Upper lobe of left lung (tissue), 6 donors: ENCODE data around the gene GPR17. TPM values are rescaled to one million over a fixed set of nuclear protein-coding genes. Genes with fewer than 3 reads are reported as not detected.

Source experiments
- ATAC-seq, 2 donors: fragments of 200-7000 bp; cut with Tn5 transposase; one replicate each; pipeline ENCODE4 v1.9.1; 2022; ENCODE audit warnings: mild to moderate bottlenecking in 2 of 2, moderate library complexity in 2 of 2; ENCODE audit not compliant: low FRiP score in 2 of 2
- DNase-seq, 2 donors: peaks; one replicate each; pipeline ENCODE4 v3.0.0-alpha.2; 2019 to 2020
- H3K27ac ChIP-seq, 4 donors: fragments of 200-600 bp; sonication (generic); one replicate each; pipeline ENCODE4 v1.5.1; 2016 to 2019
- H3K27me3 ChIP-seq, 4 donors: fragments of 200-600 bp; sonication (generic); one replicate each; pipeline ENCODE4 v1.5.1; 2017 to 2019
- H3K36me3 ChIP-seq, 4 donors: fragments of 200-600 bp; sonication (generic); one replicate each; pipeline ENCODE4 v1.5.1; 2016 to 2019
- H3K4me1 ChIP-seq, 4 donors: fragments of 200-600 bp; sonication (generic); one replicate each; pipeline ENCODE4 v1.5.1; 2018 to 2019
- H3K4me3 ChIP-seq, 4 donors: fragments of 200-600 bp; sonication (generic); one replicate each; pipeline ENCODE4 v1.5.1; 2017 to 2019; ENCODE audit warnings: mild to moderate bottlenecking in 2 of 4, moderate library complexity in 1 of 4
- H3K9me3 ChIP-seq, 4 donors: fragments of 200-600 bp; sonication (generic); one replicate each; pipeline ENCODE4 v1.5.1; 2018 to 2019
- CTCF ChIP-seq, 6 experiments: fragments of 450-650 bp in 4 of 6; fragments of 200-600 bp in 2 of 6; sonication (generic) in 2 of 6; IDR thresholded peaks; one replicate each; pipeline ENCODE4 v1.5.1; 2016 to 2019; ENCODE audit warnings: antibody characterized with exemption in 6 of 6
- EP300 ChIP-seq, 4 donors: sonication (generic); formaldehyde crosslinking; IDR thresholded peaks; one replicate each; pipeline ENCODE4 v1.5.1; 2017; ENCODE audit warnings: antibody characterized with exemption in 4 of 4, control low read depth in 2 of 4
- POLR2A ChIP-seq, 4 donors: fragments of 450-650 bp; IDR thresholded peaks; one replicate each; pipeline ENCODE4 v1.5.1; 2016 to 2017; ENCODE audit warnings: antibody characterized with exemption in 4 of 4, mild to moderate bottlenecking in 2 of 4
- POLR2AphosphoS5 ChIP-seq, 2 donors: sonication (generic); formaldehyde crosslinking; IDR thresholded peaks; one replicate each; pipeline ENCODE4 v1.5.1; 2017; ENCODE audit warnings: antibody characterized with exemption in 2 of 2
- WGBS, 2 donors: methylation state at CpG; one replicate each; pipeline ENCODE4 v1.1.5; 2017 to 2018; 5-methylcytosine and 5-hydroxymethylcytosine counted together
- total RNA-seq, 6 donors: library from RNA; depleted of rRNA in 4 of 6; stranded (reverse); fragments of >200 nt in 4 of 6; gene quantifications; one replicate each; pipeline versions ENCODE4 v1.1.0 to v1.2.1, GENCODE V29; 2016 to 2021
- donor health status: DM: no; HTN: no; CAD: no; lungs with moderate emphysema.
- donor health status: DM: no; HTN: yes; CAD: no; lungs with severe emphysema.

GPR17 gene
- total RNA-seq, 6 donors from 2014 or later = 0.17 to 0.46 (median 0.24) TPM; not detected in 3

GRCh38 chr2:127598711-127599110 is 47.2 kb upstream of the GPR17 start:
- no peak overlapping the region for H3K27ac ChIP-seq
- DNase-seq = no peak
- 92 to 93% methylated on average over 3 of the region's 3 CpGs for WGBS, 2 donors
- H3K9me3 ChIP-seq = peaks cover 0 to 8% (median 0%) of the 10 kb centered on the region in 4 donors
- no peaks in the 10 kb centered on the region for H3K27me3 ChIP-seq
- ATAC-seq = no peak
- TF ChIP-seq POLR2AphosphoS5 (IDR thresholded peaks at IDR 0.05) (no peak), CTCF (IDR thresholded peaks at IDR 0.05) (no peak), POLR2A (IDR thresholded peaks at IDR 0.05) (no peak), EP300 (IDR thresholded peaks at IDR 0.05) (no peak)
- H3K4me1 ChIP-seq = no peaks in the 10 kb centered on the region
- no peaks in the 10 kb centered on the region for H3K36me3 ChIP-seq
- no peak overlapping the region for H3K4me3 ChIP-seq

- TF ChIP-seq POLR2AphosphoS5 (IDR thresholded peaks at IDR 0.05) (no peak), CTCF (IDR thresholded peaks at IDR 0.05) (no peak), EP300 (IDR thresholded peaks at IDR 0.05) (no peak), POLR2A (IDR thresholded peaks at IDR 0.05) (no peak)
- no peaks in the 10 kb centered on the region for H3K4me1 ChIP-seq
- H3K27me3 ChIP-seq = no peaks in the 10 kb centered on the region
- 76 to 86% methylated on average over 3 of the region's 3 CpGs for WGBS, 2 donors
- DNase-seq (no peak), ATAC-seq (no peak)
- peaks cover 0 to 8% (median 0%) of the 10 kb centered on the region in 4 donors for H3K9me3 ChIP-seq
- no peak overlapping the region for H3K4me3 ChIP-seq
- H3K36me3 ChIP-seq = no peaks in the 10 kb centered on the region
- no peak overlapping the region for H3K27ac ChIP-seq
Measured at GRCh38 chr2:127599211-127599610, 46.7 kb upstream of the GPR17 start.

- WGBS, 2 donors = 92 to 95% methylated on average over 8 of the region's 8 CpGs
Measured at GRCh38 chr2:127604986-127605385, 41.0 kb upstream of the GPR17 start.

GRCh38 chr2:127605691-127606263 is 40.2 kb upstream of the GPR17 start:
- no peaks in the 10 kb centered on the region for H3K4me1 ChIP-seq
- peak in 1 of 2 donors; percentile 7 for DNase-seq
- 80 to 81% methylated on average over 7 of the region's 7 CpGs for WGBS, 2 donors

More at GRCh38 chr2:127604986-127605385, 41.0 kb upstream of the GPR17 start:
- Histone ChIP-seq H3K4me1 (no peaks in the 10 kb centered on the region), H3K27ac (no peak overlapping the region), H3K27me3 (no peaks in the 10 kb centered on the region), H3K9me3 (peaks cover 0 to 8% (median 0%) of the 10 kb centered on the region in 4 donors), H3K4me3 (no peak overlapping the region), H3K36me3 (no peaks in the 10 kb centered on the region)
- DNase-seq (peak in 1 of 2 donors; percentile 3), ATAC-seq (no peak)
- no peak for TF ChIP-seq CTCF (IDR thresholded peaks at IDR 0.05)
- no peak for TF ChIP-seq POLR2AphosphoS5 (IDR thresholded peaks at IDR 0.05)
- no peak for TF ChIP-seq POLR2A (IDR thresholded peaks at IDR 0.05)
- TF ChIP-seq EP300 (IDR thresholded peaks at IDR 0.05) = no peak

More at GRCh38 chr2:127605691-127606263, 40.2 kb upstream of the GPR17 start:
- peaks cover 0 to 8% (median 0%) of the 10 kb centered on the region in 4 donors for H3K9me3 ChIP-seq
- no peak for TF ChIP-seq EP300 (IDR thresholded peaks at IDR 0.05)
- no peak for TF ChIP-seq CTCF (IDR thresholded peaks at IDR 0.05)
- TF ChIP-seq POLR2AphosphoS5 (IDR thresholded peaks at IDR 0.05) = no peak
- no peak for TF ChIP-seq POLR2A (IDR thresholded peaks at IDR 0.05)
- H3K36me3 ChIP-seq = no peaks in the 10 kb centered on the region
- no peak overlapping the region for H3K4me3 ChIP-seq
- ATAC-seq = no peak
- H3K27me3 ChIP-seq = no peaks in the 10 kb centered on the region
- H3K27ac ChIP-seq = no peak overlapping the region
